Smooth muscle cell of the pulmonary artery (primary cell): Measurements from ENCODE around the gene FAM171A1. TPM values are rescaled to one million over a fixed set of nuclear protein-coding genes. Genes with fewer than 3 reads are reported as not detected.

Source experiments
- total RNA-seq: library from RNA; depleted of rRNA; stranded (reverse); fragments of >200 nt; gene quantifications from 2 replicates; pipeline ENCODE4 v1.2.3, GENCODE V29; 2014

FAM171A1 gene
- 19.7 and 22.8 TPM in 2 replicates for total RNA-seq

DNA sequence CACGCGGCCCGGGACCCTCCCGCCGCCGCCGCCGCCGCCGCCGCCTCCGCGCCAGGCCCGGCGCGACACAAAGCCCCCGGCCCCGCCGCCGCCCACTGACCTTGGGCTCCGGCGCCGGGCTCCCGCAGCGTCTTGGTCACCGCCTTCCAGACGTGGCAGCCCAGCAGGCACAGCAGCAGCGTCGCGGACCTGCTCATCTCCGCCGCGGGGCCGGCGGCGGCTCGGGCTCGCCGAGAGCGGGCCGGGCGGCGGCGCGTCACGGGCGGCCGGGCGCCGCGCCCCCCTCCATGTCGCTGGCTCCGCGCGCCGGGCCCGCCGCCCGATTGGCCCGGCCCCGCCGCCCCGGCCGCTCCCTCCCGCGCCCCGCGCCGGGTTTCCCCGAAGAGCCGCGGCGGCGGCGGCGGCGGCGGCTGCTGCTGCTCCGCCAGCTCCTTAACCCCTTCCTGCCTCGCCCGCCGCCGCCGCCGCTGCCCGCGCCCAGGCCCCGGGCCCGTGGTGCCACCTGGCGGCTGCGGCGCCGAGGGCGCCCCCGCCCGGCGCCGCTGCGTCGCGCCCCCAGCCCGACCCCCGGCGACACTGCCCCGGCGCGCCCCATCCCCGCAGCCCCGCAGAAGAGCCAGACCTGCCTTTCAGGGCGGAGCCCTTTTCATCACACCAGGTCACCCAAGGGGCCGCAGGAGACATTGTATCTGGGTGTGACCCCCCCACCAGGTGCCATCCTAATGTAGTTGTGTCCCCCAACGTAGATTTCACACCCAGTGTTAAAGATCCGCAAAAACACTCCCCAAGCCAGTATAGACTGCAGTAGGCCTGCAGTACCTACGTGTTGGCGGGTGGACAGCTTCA lies at the start of gene FAM171A1:
Gene FAM171A1 (minus strand): TSS at position 434 of the 846 bp plus-strand sequence. CDS start 237 bp downstream, at position 197.

GRCh38 chr10:15168291-15168785 lies 202.8 kb downstream of the FAM171A1 start, which contains the start of gene NMT2:
TSS of gene NMT2 (minus strand) at chr10:15168693. CDS start at chr10:15168612, 81 bp downstream.

Other genes starting within 250 kb of the FAM171A1 start
- gene NMT2, start 202.6 kb downstream of the FAM171A1 start, total RNA-seq = 25.4 and 26.1 TPM in 2 replicates